K562 (cell line): ENCODE results near the gene CELSR3. TPM values are rescaled to one million over a fixed set of nuclear protein-coding genes. Genes with fewer than 3 reads are reported as not detected.

ENCODE experiments used
- ATAC-seq: fragments of 200-7000 bp; cut with Tn5 transposase; 3 replicates; pipeline ENCODE4 v1.9.1; 2020; ENCODE audit warnings: moderate library complexity
- BruUV-seq: library from RNA; stranded (reverse); fragments of 400-500 nt; replicated peaks from 2 replicates; lab custom pipeline; 2021; lab: Mats Ljungman, UMichigan
- CTCF ChIA-PET: fragments of 300-600 bp; formaldehyde crosslinking; extraction: SDS; loops from one replicate; lab custom pipeline; 2021; ENCODE audit warnings: low intra/inter-chr PET ratio; lab: Yijun Ruan, JAX
- POLR2A ChIA-PET: fragments of 300-600, 350-650 bp; sonication (Branson Sonifier 250); formaldehyde crosslinking; extraction: SDS; loops from one replicate; lab custom pipeline; 2021; ENCODE audit warnings: antibody characterized with exemption, inconsistent platforms; lab: Yijun Ruan, JAX
- DNase-seq, 4 experiments: peaks; one replicate each; pipeline versions ENCODE4 v3.0.0 to v3.0.0-alpha.2; 2011 to 2018; ENCODE audit warnings: low spot score in 3 of 4, mixed read lengths in 3 of 4; ENCODE audit errors: extremely low read depth in 1 of 4
- FAIRE-seq: peaks from 2 replicates; lab custom pipeline; 2011; peaks lifted over from hg19 to GRCh38; lab: Jason Lieb, UNC
- H2AFZ ChIP-seq: 2 replicates; pipeline ENCODE4 v1.6.0; 2011; ENCODE audit warnings: low read depth, low read length, control low read depth, inconsistent platforms
- H3K27ac ChIP-seq: fragments of 200-600 bp; 3 replicates; pipeline ENCODE4 v1.8.0; 2011; ENCODE audit warnings: low read depth, mild to moderate bottlenecking, control low read depth, inconsistent platforms, low read length, moderate library complexity, mixed read lengths; ENCODE audit errors: extremely low read depth
- H3K27me3 ChIP-seq, 2 experiments: fragments of 300-600 bp in 1 of 2; 2 replicates in 1 of 2; 3 replicates in 1 of 2; pipeline versions ENCODE4 v1.6.0 to v1.8.0; 2011; ENCODE audit warnings: inconsistent platforms in 2 of 2, low read length in 2 of 2, mild to moderate bottlenecking in 1 of 2, mixed read lengths in 1 of 2, moderate library complexity in 1 of 2; ENCODE audit not compliant: control insufficient read depth in 2 of 2, insufficient read depth in 2 of 2
- H3K36me3 ChIP-seq: fragments of 300-600 bp; 3 replicates; pipeline ENCODE4 v1.8.0; 2011; ENCODE audit warnings: mild to moderate bottlenecking, low read length, inconsistent platforms; ENCODE audit not compliant: control insufficient read depth, insufficient read depth
- H3K4me1 ChIP-seq, 2 experiments: fragments of 200-600 bp in 1 of 2; replicated peaks in 1 of 2; 2 replicates in 1 of 2; 3 replicates in 1 of 2; pipeline versions ENCODE4 v1.5.1 to v1.8.0; 2011; ENCODE audit warnings: inconsistent platforms in 2 of 2, low read length in 2 of 2, mild to moderate bottlenecking in 1 of 2, mixed read lengths in 1 of 2, moderate library complexity in 1 of 2; ENCODE audit not compliant: control insufficient read depth in 2 of 2, insufficient read depth in 2 of 2
- H3K4me2 ChIP-seq: 2 replicates; pipeline ENCODE4 v1.6.1; 2011; ENCODE audit warnings: low read length, control low read depth, inconsistent platforms, mixed read lengths; ENCODE audit not compliant: insufficient read depth
- H3K4me3 ChIP-seq: fragments of 200-600 bp; sonication (generic), shearing (Covaris generic); 2 replicates; pipeline ENCODE4 v1.5.1; 2016; ENCODE audit warnings: control low read depth, inconsistent platforms
- H3K79me2 ChIP-seq: fragments of 200-600 bp; 3 replicates; pipeline ENCODE4 v1.8.0; 2011; ENCODE audit warnings: low read length, inconsistent platforms; ENCODE audit not compliant: control insufficient read depth, insufficient read depth
- H3K9ac ChIP-seq, 2 experiments: 2 replicates each; pipeline versions ENCODE4 v1.6.0 to v1.6.1; 2011; ENCODE audit warnings: low read depth in 2 of 2, low read length in 2 of 2, control low read depth in 1 of 2, inconsistent platforms in 1 of 2, mild to moderate bottlenecking in 1 of 2, mixed read lengths in 1 of 2; ENCODE audit not compliant: insufficient read depth in 1 of 2
- H3K9me1 ChIP-seq: one replicate; pipeline ENCODE4 v1.6.0; 2011; ENCODE audit warnings: inconsistent platforms, mild to moderate bottlenecking, low read length, moderate library complexity; ENCODE audit not compliant: control insufficient read depth, insufficient read depth
- H3K9me3 ChIP-seq: replicated peaks from 2 replicates; pipeline ENCODE4 v1.5.1; 2011; ENCODE audit warnings: low read depth, low read length, inconsistent platforms; ENCODE audit not compliant: control insufficient read depth, insufficient read depth
- H4K20me1 ChIP-seq: replicated peaks from 2 replicates; pipeline ENCODE4 v1.6.1; 2011; ENCODE audit warnings: low read length, inconsistent platforms, mixed read lengths; ENCODE audit not compliant: control insufficient read depth, insufficient read depth
- BRD9 ChIP-seq: fragments of 450-650 bp; IDR thresholded peaks from 2 replicates; pipeline ENCODE4 v1.6.1; 2018; ENCODE audit warnings: low read depth; ENCODE audit not compliant: partially characterized antibody
- EGR1 ChIP-seq: fragments of 450-650 bp; conservative IDR thresholded peaks from 2 replicates; pipeline ENCODE4 v1.6.1; 2017; ENCODE audit warnings: mild to moderate bottlenecking
- MBD2 ChIP-seq: sonication (generic); IDR thresholded peaks from 2 replicates; pipeline ENCODE4 v1.6.1; 2016; ENCODE audit warnings: low read depth, borderline replicate concordance
- ZNF12 ChIP-seq: sonication (generic); formaldehyde crosslinking; IDR thresholded peaks from 2 replicates; pipeline ENCODE4 v1.4.0; 2020; ENCODE audit warnings: mild to moderate bottlenecking, missing genetic modification reagents
- WGBS: fragments of 100-300 bp; shearing (Covaris generic); methylation state at CpG from one replicate; pipeline ENCODE4 v1.1.6; 2016; ENCODE audit warnings: low coverage, mixed read lengths; ENCODE audit not compliant: insufficient coverage; ENCODE audit errors: missing lambda C conversion rate; 5-methylcytosine and 5-hydroxymethylcytosine counted together
- in situ Hi-C: fragments of 300-500 bp; cut with MboI; formaldehyde crosslinking; loops from 4 replicates; pipeline ENCODE4 v1.15.0; 2018; ENCODE audit warnings: inconsistent platforms, mixed read lengths
- intact Hi-C: fragments of 100-400 bp; cut with micrococcal nuclease; formaldehyde crosslinking; loops from 2 replicates; pipeline ENCODE4 v1.14.2; 2022
- polyA plus RNA-seq, 8 experiments: library from polyadenylated mRNA; depleted of rRNA in 4 of 8; stranded (reverse) in 5 of 8; unstranded in 3 of 8; fragments of >200 nt; fragmentation: Nextera tagmentation in 2 of 8; fragmentation: Illumina TruSeq in 1 of 8; extraction: Ambion mirVana in 2 of 8; extraction: Trizol in 1 of 8; gene quantifications; 2 replicates each; pipeline versions ENCODE4 v1.2.1 to v1.2.3, GENCODE V29; 2011 to 2014; ENCODE audit warnings: inconsistent platforms in 1 of 8, missing spikeins in 1 of 8
- total RNA-seq, 7 experiments: library from RNA; depleted of rRNA in 6 of 7; stranded (reverse); fragments of >200 nt in 6 of 7; fragmentation: Illumina TruSeq in 2 of 7; extraction: Trizol in 2 of 7; gene quantifications; 2 replicates each; pipeline versions ENCODE4 v1.2.1 to v1.2.3, GENCODE V29; 2011 to 2021; ENCODE audit warnings: low replicate concordance in 1 of 7
- TF ChIP-seq, protein P1 (sequence below): fragments of 250-450 bp; sonication (Bioruptor Pico); IDR thresholded peaks from 2 replicates; pipeline ENCODE4 v1.9.0; 2021; ENCODE audit warnings: mild to moderate bottlenecking, inconsistent platforms

CELSR3 gene
- total and polyA plus RNA-seq, 9 of the 15 experiments (the other 6 are each of a cell fraction or from before 2014, with no cell fraction given) = 0.10 to 2.7 (median 0.76) TPM

DNA sequence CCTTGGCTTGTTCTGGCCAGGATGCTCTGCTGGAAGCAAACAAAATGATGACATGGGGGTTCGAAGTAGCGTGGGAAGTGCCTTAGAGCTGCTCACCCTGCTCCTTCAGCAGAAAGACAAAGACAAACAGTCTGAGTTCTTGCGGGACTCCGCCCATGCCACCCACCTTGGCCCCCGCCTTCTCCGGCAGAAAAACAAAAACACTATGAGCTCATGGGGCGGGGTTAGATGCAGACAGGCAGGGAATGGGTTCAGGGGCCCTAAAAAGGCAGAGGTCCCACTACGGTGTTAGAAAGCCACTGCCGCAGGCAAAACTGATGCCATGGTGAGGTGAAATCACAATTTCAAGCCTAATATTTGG lies 32.7 kb upstream of the CELSR3 start:
- POLR2A ChIA-PET = interaction anchor here (1.1 to 1.7 kb wide), 3 partner anchors 11 to 40 kb away, joined by 3 to 8 read pairs (median 3); no protein-coding TSS in a partner anchor
- DNase-seq (peak in 2 of 4 experiments; percentile 25 to 27), ATAC-seq (0 out of 3 replicates have a peak, but pooled peaks have one; percentile 17)
- Histone ChIP-seq H3K9me1 (no peaks in the 10 kb centered on the region), H3K4me2 (no peak overlapping the region), H3K4me1 (0 out of 5 replicates have a peak, but pooled peaks cover 0 to 4% of the 10 kb centered on the region in 2 experiments), H3K27me3 (no peaks in the 10 kb centered on the region)
- 89% methylated on average over 7 of the region's 9 CpGs for WGBS
- TF ChIP-seq BRD9 (no peak), ZNF12 (no peak), EGR1 (peak; percentile 36), MBD2 (no peak)
- TF ChIP-seq, protein P1, sequence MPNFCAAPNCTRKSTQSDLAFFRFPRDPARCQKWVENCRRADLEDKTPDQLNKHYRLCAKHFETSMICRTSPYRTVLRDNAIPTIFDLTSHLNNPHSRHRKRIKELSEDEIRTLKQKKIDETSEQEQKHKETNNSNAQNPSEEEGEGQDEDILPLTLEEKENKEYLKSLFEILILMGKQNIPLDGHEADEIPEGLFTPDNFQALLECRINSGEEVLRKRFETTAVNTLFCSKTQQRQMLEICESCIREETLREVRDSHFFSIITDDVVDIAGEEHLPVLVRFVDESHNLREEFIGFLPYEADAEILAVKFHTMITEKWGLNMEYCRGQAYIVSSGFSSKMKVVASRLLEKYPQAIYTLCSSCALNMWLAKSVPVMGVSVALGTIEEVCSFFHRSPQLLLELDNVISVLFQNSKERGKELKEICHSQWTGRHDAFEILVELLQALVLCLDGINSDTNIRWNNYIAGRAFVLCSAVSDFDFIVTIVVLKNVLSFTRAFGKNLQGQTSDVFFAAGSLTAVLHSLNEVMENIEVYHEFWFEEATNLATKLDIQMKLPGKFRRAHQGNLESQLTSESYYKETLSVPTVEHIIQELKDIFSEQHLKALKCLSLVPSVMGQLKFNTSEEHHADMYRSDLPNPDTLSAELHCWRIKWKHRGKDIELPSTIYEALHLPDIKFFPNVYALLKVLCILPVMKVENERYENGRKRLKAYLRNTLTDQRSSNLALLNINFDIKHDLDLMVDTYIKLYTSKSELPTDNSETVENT (CRISPR knock-in tag) = no peak
- TF ChIP-seq, all 486 proteins: peak for 1
- Histone ChIP-seq H3K27ac (no peak overlapping the region), H4K20me1 (no peaks in the 10 kb centered on the region; the same call in 1 of the 2 replicates), H2AFZ (no peak overlapping the region), H3K79me2 (peaks cover 48% of the 10 kb centered on the region), H3K9ac (no peak overlapping the region), H3K9me3 (no peaks in the 10 kb centered on the region), H3K4me3 (no peak overlapping the region), H3K36me3 (peaks cover 75% of the 10 kb centered on the region)
- intact Hi-C loops = no loop called here
- no TSS peak for BruUV-seq
- in situ Hi-C loops = no loop called here
- CTCF ChIA-PET = no interaction called here
- FAIRE-seq = no peak
